SK-N-SH (cell line): Measurements from ENCODE around the gene GAL3ST3. TPM values are rescaled to one million over a fixed set of nuclear protein-coding genes. Genes with fewer than 3 reads are reported as not detected.

ENCODE experiments used
- CTCF ChIA-PET: fragments of 300-600, 350-600 bp; formaldehyde crosslinking; extraction: SDS; loops from one replicate; lab custom pipeline; 2021; lab: Yijun Ruan, JAX
- POLR2A ChIA-PET: fragments of 350-600 bp; sonication (Branson Sonifier 250); formaldehyde crosslinking; extraction: SDS; loops from one replicate; lab custom pipeline; 2020; ENCODE audit warnings: antibody characterized with exemption, inconsistent platforms; lab: Yijun Ruan, JAX
- DNase-seq: peaks from one replicate; pipeline ENCODE4 v3.0.0; 2012
- H2AFZ ChIP-seq: fragments of 200-600 bp; sonication (generic); 2 replicates; pipeline ENCODE4 v1.8.1; 2016; ENCODE audit warnings: antibody characterized with exemption, mild to moderate bottlenecking, low read depth
- H3F3A ChIP-seq: fragments of 200-600 bp; sonication (generic); replicated peaks from 2 replicates; pipeline ENCODE3; 2016; ENCODE audit warnings: antibody characterized with exemption, mild to moderate bottlenecking; ENCODE audit not compliant: insufficient read depth
- H3K27ac ChIP-seq, 2 experiments: fragments of 200-500 bp in 1 of 2; fragments of 200-600 bp in 1 of 2; sonication (Bioruptor generic) in 1 of 2; sonication (generic), shearing (Covaris generic) in 1 of 2; 2 replicates each; pipeline versions ENCODE4 v1.5.1 to v1.6.1; 2014 to 2016; ENCODE audit warnings: low read depth in 2 of 2, inconsistent platforms in 1 of 2, low read length in 1 of 2, mild to moderate bottlenecking in 1 of 2, mixed read lengths in 1 of 2
- H3K27me3 ChIP-seq: fragments of 200-600 bp; sonication (generic), shearing (Covaris generic); 2 replicates; pipeline ENCODE4 v1.6.1; 2016; ENCODE audit warnings: mixed run types; ENCODE audit not compliant: insufficient read depth
- H3K36me3 ChIP-seq, 2 experiments: fragments of 200-500 bp in 1 of 2; fragments of 200-600 bp in 1 of 2; sonication (Bioruptor generic) in 1 of 2; sonication (generic) in 1 of 2; replicated peaks in 1 of 2; 2 replicates each; pipeline versions ENCODE3 to v1.5.1; 2014 to 2016; ENCODE audit warnings: low read length in 1 of 2, mild to moderate bottlenecking in 1 of 2; ENCODE audit not compliant: insufficient read depth in 2 of 2, control insufficient read depth in 1 of 2
- H3K4me1 ChIP-seq, 2 experiments: fragments of 200-500 bp in 1 of 2; fragments of 200-600 bp in 1 of 2; sonication (Bioruptor generic) in 1 of 2; sonication (generic), shearing (Covaris generic) in 1 of 2; 2 replicates each; pipeline versions ENCODE4 v1.5.1 to v1.6.1; 2014 to 2016; ENCODE audit warnings: low read depth in 1 of 2, low read length in 1 of 2, mixed run types in 1 of 2; ENCODE audit not compliant: insufficient read depth in 2 of 2, control insufficient read depth in 1 of 2
- H3K4me2 ChIP-seq: fragments of 200-600 bp; sonication (generic), shearing (Covaris generic); 2 replicates; pipeline ENCODE4 v1.6.1; 2017; ENCODE audit warnings: mixed run types
- H3K4me3 ChIP-seq, 2 experiments: fragments of 200-500 bp in 1 of 2; fragments of 200-600 bp in 1 of 2; sonication (Bioruptor generic) in 1 of 2; sonication (generic), shearing (Covaris generic) in 1 of 2; 2 replicates each; pipeline versions ENCODE4 v1.5.1 to v1.8.1; 2014 to 2016; ENCODE audit warnings: low read depth in 2 of 2, inconsistent platforms in 1 of 2, low read length in 1 of 2, mild to moderate bottlenecking in 1 of 2, mixed read lengths in 1 of 2, moderate library complexity in 1 of 2
- H3K79me2 ChIP-seq: fragments of 200-600 bp; sonication (generic); 2 replicates; pipeline ENCODE4 v1.8.1; 2017; ENCODE audit warnings: mild to moderate bottlenecking; ENCODE audit not compliant: insufficient read depth
- H3K9ac ChIP-seq: fragments of 200-600 bp; sonication (generic); 2 replicates; pipeline ENCODE4 v1.6.1; 2017; ENCODE audit warnings: mixed run types
- H3K9me2 ChIP-seq: fragments of 200-600 bp; sonication (generic); 2 replicates; pipeline ENCODE4 v1.6.1; 2017; ENCODE audit warnings: mixed run types
- H3K9me3 ChIP-seq: fragments of 200-600 bp; sonication (generic); 2 replicates; pipeline ENCODE4 v1.6.1; 2017; ENCODE audit warnings: mixed run types, mild to moderate bottlenecking, moderate library complexity
- H4K20me1 ChIP-seq: fragments of 200-600 bp; sonication (generic); 2 replicates; pipeline ENCODE4 v1.6.1; 2017; ENCODE audit warnings: mild to moderate bottlenecking, mixed run types; ENCODE audit not compliant: insufficient read depth
- EZH2phosphoT487 ChIP-seq: fragments of 200-600 bp; sonication (generic); IDR thresholded peaks from 2 replicates; pipeline ENCODE4 v1.6.1; 2017; ENCODE audit warnings: low read depth, mixed run types, mild to moderate bottlenecking, antibody characterized with exemption, moderate library complexity, borderline replicate concordance
- FOSL2 ChIP-seq: IDR thresholded peaks from 2 replicates; pipeline ENCODE4 v1.4.0; 2012; ENCODE audit warnings: low read depth, mild to moderate bottlenecking, moderate library complexity, borderline replicate concordance
- MAX ChIP-seq: IDR thresholded peaks from 2 replicates; pipeline ENCODE4 v1.4.0; 2012; ENCODE audit warnings: low read depth
- MEF2A ChIP-seq: IDR thresholded peaks from 2 replicates; pipeline ENCODE4 v1.4.0; 2012; ENCODE audit warnings: low read depth, borderline replicate concordance
- MXI1 ChIP-seq: IDR thresholded peaks from 2 replicates; pipeline ENCODE4 v1.6.1; 2012; ENCODE audit warnings: mild to moderate bottlenecking, low read depth, low read length, improper control_type of control experiment
- NFIC ChIP-seq: IDR thresholded peaks from 2 replicates; pipeline ENCODE4 v1.4.0; 2012; ENCODE audit warnings: borderline replicate concordance
- NRF1 ChIP-seq: IDR thresholded peaks from 2 replicates; pipeline ENCODE4 v1.6.1; 2012; ENCODE audit warnings: low read depth, mild to moderate bottlenecking, low read length
- POLR2AphosphoS5 ChIP-seq: IDR thresholded peaks from 2 replicates; pipeline ENCODE4 v1.6.1; 2012; ENCODE audit warnings: low read depth, low read length
- SIN3A ChIP-seq: IDR thresholded peaks from 2 replicates; pipeline ENCODE4 v1.6.1; 2012; ENCODE audit warnings: low read depth, mild to moderate bottlenecking, low read length, moderate library complexity, borderline replicate concordance
- SMC3 ChIP-seq: IDR thresholded peaks from 2 replicates; pipeline ENCODE4 v1.6.1; 2012; ENCODE audit warnings: low read depth, low read length, improper control_type of control experiment
- TAF1 ChIP-seq: IDR thresholded peaks from 2 replicates; pipeline ENCODE4 v1.6.1; 2012; ENCODE audit warnings: low read depth, mild to moderate bottlenecking, low read length, moderate library complexity, borderline replicate concordance
- TCF12 ChIP-seq: IDR thresholded peaks from 2 replicates; pipeline ENCODE4 v1.4.0; 2012
- TEAD4 ChIP-seq: IDR thresholded peaks from 2 replicates; pipeline ENCODE4 v1.4.0; 2012; ENCODE audit warnings: mild to moderate bottlenecking, borderline replicate concordance; ENCODE audit not compliant: insufficient read depth
- YY1 ChIP-seq: IDR thresholded peaks from 2 replicates; pipeline ENCODE4 v1.4.0; 2012; ENCODE audit warnings: low read depth, mild to moderate bottlenecking
- WGBS: methylation state at CpG from one replicate; pipeline ENCODE4 v1.1.6; 2017; ENCODE audit warnings: low lambda C conversion rate; 5-methylcytosine and 5-hydroxymethylcytosine counted together
- polyA plus RNA-seq, 3 experiments: library from polyadenylated mRNA; depleted of rRNA; stranded (reverse); fragments of >200 nt; gene quantifications; 2 replicates each; pipeline ENCODE4 v1.2.3, GENCODE V29; 2012
- TF ChIP-seq, protein P1 (sequence below): IDR thresholded peaks from 2 replicates; pipeline ENCODE4 v1.6.1; 2012; ENCODE audit warnings: mild to moderate bottlenecking, low read depth, low read length, moderate library complexity

Gene GAL3ST3
- polyA plus RNA-seq, 1 of the 3 experiments (the other 2 are of a cell fraction) = 3.2 TPM

DNA sequence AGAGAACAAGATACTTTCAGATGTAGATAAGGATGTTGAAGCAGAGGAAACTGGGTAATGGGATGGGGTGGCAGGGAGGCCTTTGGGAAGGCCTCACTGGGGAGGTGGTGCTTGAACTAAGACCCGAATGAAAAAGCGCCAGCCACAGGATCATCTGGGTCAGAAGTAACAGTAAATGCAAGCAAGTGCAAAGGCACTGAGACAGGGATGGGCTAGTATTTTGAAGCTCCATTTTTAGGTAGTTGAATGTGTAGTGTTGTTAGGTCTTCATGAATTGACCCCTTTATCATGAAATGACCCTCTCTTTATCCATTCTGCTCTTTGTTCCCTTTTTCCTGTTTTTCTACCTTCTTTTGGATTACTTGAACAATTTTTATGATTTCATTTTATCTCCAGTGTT, 14.9 kb upstream of the GAL3ST3 start:
- no peaks in the 10 kb centered on the region for H3K9me2 ChIP-seq
- H2AFZ ChIP-seq = no peak overlapping the region
- no peaks in the 10 kb centered on the region for H3K27me3 ChIP-seq
- TF ChIP-seq SIN3A (no peak), MAX (no peak), YY1 (no peak), FOSL2 (no peak), TCF12 (no peak), MEF2A (no peak), SMC3 (no peak), TEAD4 (no peak), NFIC (no peak), TAF1 (no peak), EZH2phosphoT487 (no peak), MXI1 (no peak), POLR2AphosphoS5 (no peak), NRF1 (no peak)
- TF ChIP-seq, protein P1, sequence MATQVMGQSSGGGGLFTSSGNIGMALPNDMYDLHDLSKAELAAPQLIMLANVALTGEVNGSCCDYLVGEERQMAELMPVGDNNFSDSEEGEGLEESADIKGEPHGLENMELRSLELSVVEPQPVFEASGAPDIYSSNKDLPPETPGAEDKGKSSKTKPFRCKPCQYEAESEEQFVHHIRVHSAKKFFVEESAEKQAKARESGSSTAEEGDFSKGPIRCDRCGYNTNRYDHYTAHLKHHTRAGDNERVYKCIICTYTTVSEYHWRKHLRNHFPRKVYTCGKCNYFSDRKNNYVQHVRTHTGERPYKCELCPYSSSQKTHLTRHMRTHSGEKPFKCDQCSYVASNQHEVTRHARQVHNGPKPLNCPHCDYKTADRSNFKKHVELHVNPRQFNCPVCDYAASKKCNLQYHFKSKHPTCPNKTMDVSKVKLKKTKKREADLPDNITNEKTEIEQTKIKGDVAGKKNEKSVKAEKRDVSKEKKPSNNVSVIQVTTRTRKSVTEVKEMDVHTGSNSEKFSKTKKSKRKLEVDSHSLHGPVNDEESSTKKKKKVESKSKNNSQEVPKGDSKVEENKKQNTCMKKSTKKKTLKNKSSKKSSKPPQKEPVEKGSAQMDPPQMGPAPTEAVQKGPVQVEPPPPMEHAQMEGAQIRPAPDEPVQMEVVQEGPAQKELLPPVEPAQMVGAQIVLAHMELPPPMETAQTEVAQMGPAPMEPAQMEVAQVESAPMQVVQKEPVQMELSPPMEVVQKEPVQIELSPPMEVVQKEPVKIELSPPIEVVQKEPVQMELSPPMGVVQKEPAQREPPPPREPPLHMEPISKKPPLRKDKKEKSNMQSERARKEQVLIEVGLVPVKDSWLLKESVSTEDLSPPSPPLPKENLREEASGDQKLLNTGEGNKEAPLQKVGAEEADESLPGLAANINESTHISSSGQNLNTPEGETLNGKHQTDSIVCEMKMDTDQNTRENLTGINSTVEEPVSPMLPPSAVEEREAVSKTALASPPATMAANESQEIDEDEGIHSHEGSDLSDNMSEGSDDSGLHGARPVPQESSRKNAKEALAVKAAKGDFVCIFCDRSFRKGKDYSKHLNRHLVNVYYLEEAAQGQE = no peak
- TF ChIP-seq, all 33 proteins: peak for 0
- Histone ChIP-seq H3K4me3 (no peak overlapping the region), H3K4me1 (peaks cover 6 to 8% of the 10 kb centered on the region in 2 experiments; a peak in 2 of 4 replicates), H3K79me2 (peaks cover 43% of the 10 kb centered on the region), H3K27ac (no peak overlapping the region), H3K36me3 (peaks cover 92 to 93% of the 10 kb centered on the region in 2 experiments), H3K9ac (no peak overlapping the region), H3K4me2 (no peak overlapping the region), H3K9me3 (no peaks in the 10 kb centered on the region), H4K20me1 (peaks cover 5% of the 10 kb centered on the region; the same call in 1 of the 2 replicates), H3F3A (peaks cover 66% of the 10 kb centered on the region)
- CTCF ChIA-PET = interaction anchor here (1.6 to 2.9 kb wide), 2 partner anchors 12 to 18 kb away, joined by 5 to 11 read pairs; partner anchors contain the start of gene SF3B2
- POLR2A ChIA-PET = interaction anchor here (0.5 kb wide), 1 partner anchor 115 kb away, joined by 3 read pairs; no protein-coding TSS in a partner anchor
- 94% methylated on average over 2 of the region's 2 CpGs for WGBS
- no peak for DNase-seq
